Dendritic cell treated with granulocyte-macrophage colony-stimulating factor and Interleukin-4, amounts not matched to agents 40 ng/mL and 50 ng/mL, for 4 days (primary cell): ENCODE data around the gene ERBB4.
"Not testable (repeated sequence)": the region's sequence is repeated elsewhere in the genome, so short reads cannot be mapped to it uniquely, and the experiment has no call there.

Source experiments
- H3K27ac Mint-ChIP-seq: one replicate; pipeline ENCODE4 v1.8.0; 2022; ENCODE audit warnings: mild to moderate bottlenecking, mixed read lengths
- H3K27me3 Mint-ChIP-seq: one replicate; pipeline ENCODE4 v1.8.0; 2022; ENCODE audit warnings: mild to moderate bottlenecking, mixed read lengths
- H3K36me3 Mint-ChIP-seq: one replicate; pipeline ENCODE4 v1.8.0; 2022; ENCODE audit warnings: low read depth, mixed read lengths
- H3K4me1 Mint-ChIP-seq: one replicate; pipeline ENCODE4 v1.8.0; 2022; ENCODE audit warnings: low read depth, mixed read lengths
- H3K4me3 Mint-ChIP-seq: one replicate; pipeline ENCODE4 v1.8.0; 2022; ENCODE audit warnings: mild to moderate bottlenecking, moderate library complexity, mixed read lengths
- H3K9me3 Mint-ChIP-seq: one replicate; pipeline ENCODE4 v1.8.0; 2022; ENCODE audit warnings: mixed read lengths
- intact Hi-C: fragments of 100-400 bp; cut with micrococcal nuclease; formaldehyde crosslinking; loops from one replicate; pipeline ENCODE4 v1.15.0; 2022

ERBB4 gene

DNA sequence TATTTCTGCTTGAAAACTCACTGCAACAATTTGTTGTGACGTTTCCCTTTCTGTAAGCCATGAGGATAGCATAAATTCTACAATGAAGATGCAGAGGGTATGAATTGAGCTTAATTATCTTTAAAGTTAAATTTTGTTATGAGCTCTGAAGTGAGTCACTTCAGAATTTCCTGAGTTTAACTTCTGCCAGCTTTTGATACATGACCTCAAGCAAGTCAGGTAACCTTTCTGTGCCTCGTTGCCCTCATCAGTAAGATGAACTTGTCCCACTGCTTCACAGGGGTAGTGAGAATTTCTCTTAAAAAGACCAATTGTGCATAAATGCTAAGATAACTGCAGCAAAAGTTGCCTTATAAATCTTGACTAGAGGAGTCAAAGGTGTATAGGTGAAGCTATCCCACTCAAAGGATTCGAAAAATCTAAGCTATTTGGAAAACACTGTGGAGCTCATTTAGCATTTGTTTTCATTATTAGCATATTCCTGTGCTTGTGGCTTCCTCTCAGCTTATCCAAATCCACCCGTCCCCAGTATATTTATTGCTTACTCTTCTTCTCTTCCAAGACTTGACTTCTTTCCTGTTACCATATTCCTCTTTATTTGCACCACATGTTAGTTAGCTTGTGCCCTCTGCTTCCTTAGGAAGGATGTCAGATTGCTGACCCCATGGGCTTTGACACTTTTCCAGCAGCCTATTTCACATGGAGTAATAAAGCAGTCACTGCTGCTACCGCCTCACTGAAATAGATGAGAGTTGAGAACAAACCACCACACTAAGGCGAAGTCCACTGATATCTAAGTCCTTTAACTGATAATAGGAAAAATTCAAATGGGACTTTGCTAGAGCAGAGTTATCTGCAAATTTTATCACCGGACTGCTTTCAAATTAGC is 428.6 kb downstream of the ERBB4 start:
- H3K36me3 Mint-ChIP-seq = no peaks in the 10 kb centered on the region
- H3K4me1 Mint-ChIP-seq = no peaks in the 10 kb centered on the region
- H3K9me3 Mint-ChIP-seq = peaks cover 10% of the 10 kb centered on the region
- H3K4me3 Mint-ChIP-seq = no peak overlapping the region
- intact Hi-C loops = no loop called here
- no peak overlapping the region for H3K27ac Mint-ChIP-seq
- no peaks in the 10 kb centered on the region for H3K27me3 Mint-ChIP-seq

DNA sequence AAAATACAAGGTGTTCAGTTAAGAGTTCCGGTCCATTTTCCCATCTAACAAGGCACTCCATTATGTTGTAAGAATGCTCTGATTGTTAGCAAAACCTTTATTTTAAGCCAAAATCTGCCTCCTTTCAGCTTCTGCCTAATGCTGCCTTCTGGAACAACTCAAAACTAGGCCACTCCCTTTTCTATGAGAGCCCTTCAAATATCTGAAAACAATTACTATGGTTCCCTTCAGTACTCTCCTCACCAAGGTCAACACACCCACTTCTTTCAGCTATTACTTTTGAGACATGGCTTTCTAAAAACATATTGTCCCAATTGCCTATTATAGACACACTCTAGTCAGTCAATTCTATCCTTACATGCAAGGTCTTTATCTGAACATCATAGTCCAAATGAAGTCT is 429.4 kb downstream of the ERBB4 start:
- H3K36me3 Mint-ChIP-seq = no peaks in the 10 kb centered on the region
- H3K27ac Mint-ChIP-seq = no peak overlapping the region
- intact Hi-C loops = no loop called here

DNA sequence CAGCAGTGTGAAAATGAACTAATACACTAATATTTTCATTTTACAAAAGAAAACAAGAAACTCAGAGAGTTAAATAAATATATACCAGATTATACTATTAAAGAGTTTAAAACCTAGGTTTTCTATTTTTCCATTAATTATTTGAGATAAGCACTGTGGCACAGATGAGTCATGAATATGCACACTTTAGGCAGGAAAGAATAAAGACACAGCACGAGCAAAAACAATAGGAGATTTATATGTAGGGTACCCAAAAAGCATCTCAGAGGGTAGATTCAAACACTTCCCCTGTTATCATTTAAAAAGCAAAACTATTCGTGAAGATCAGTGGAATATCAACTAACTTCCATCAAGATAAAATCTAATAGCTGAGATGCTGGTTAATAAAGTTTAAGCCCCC is 430.6 kb downstream of the ERBB4 start:
- H3K27ac Mint-ChIP-seq = no peak overlapping the region
- H3K4me1 Mint-ChIP-seq = no peaks in the 10 kb centered on the region
- no peaks in the 10 kb centered on the region for H3K27me3 Mint-ChIP-seq
- H3K4me3 Mint-ChIP-seq = no peak overlapping the region
- intact Hi-C loops = no loop called here
- peaks cover 10% of the 10 kb centered on the region for H3K9me3 Mint-ChIP-seq
- no peaks in the 10 kb centered on the region for H3K36me3 Mint-ChIP-seq

More for the DNA sequence above, 429.4 kb downstream of the ERBB4 start:
- H3K27me3 Mint-ChIP-seq = no peaks in the 10 kb centered on the region
- H3K4me3 Mint-ChIP-seq = no peak overlapping the region
- peaks cover 10% of the 10 kb centered on the region for H3K9me3 Mint-ChIP-seq
- no peaks in the 10 kb centered on the region for H3K4me1 Mint-ChIP-seq

DNA sequence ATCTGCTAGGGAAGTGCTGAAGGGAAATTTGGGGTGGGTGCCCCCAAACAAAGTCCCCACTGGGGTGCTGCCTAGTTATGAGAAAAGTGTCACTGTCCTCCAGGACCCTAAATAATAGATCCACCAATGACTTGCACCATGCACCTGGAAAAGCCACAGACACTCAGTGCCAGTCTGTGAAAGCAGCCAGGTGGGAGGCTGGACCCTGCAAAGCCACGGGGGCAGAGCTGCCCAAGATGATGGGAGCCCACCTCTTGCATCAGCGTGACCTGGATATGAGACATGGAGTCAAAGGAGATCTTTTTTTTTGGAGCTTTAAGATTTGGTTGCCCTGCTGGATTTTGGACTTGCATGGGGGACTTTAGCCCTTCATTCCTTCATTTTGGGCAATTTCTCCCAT is 431.6 kb downstream of the ERBB4 start:
- intact Hi-C loops = no loop called here
- Mint-ChIP-seq H3K27ac (no peak overlapping the region), H3K9me3 (peaks cover 10% of the 10 kb centered on the region), H3K4me1 (no peaks in the 10 kb centered on the region), H3K27me3 (no peaks in the 10 kb centered on the region), H3K4me3 (no peak overlapping the region), H3K36me3 (no peaks in the 10 kb centered on the region)

DNA sequence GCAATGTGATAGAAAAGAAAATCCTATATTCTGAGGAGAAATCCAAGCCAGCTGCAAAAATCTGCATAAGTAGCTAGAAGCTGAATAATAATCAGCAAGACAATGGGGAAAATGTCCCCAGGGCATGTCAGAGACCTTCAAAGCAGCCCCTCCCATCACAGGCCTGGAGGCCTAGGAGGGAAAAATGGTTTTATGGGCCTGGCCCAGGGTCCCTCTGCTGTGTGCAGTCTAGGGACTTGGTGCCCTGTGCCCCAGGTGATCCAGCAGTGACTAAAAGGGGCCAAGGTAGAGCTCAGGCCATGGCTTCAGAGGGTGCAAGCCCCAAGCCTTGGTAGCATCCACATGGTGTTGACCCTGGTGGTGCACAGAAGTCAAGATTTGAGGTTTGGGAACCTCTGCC is 432.1 kb downstream of the ERBB4 start:
- not testable (repeated sequence) for H3K4me1 Mint-ChIP-seq, H3K36me3 Mint-ChIP-seq, H3K27ac Mint-ChIP-seq

DNA sequence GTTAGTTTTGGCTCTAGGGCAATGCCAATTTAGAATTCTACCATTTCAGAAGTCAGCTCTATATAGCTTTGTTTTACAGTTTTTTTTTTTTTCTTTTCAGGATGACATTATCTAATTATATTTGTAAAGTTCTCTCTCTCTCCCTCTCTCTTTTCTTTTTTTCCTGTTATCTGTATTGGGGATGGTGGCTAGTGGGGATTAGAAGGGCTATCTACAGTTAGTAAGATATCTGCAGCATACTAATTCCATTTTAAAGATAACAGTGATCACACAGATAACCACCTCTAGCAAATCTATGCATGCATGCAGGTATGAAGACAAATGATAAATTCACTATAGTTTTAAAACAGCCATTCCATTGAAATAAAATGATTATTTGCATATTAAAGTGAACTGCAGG is 438.9 kb downstream of the ERBB4 start:
- Mint-ChIP-seq H3K36me3 (no peaks in the 10 kb centered on the region), H3K27ac (no peak overlapping the region), H3K4me3 (no peak overlapping the region), H3K4me1 (no peaks in the 10 kb centered on the region), H3K9me3 (no peaks in the 10 kb centered on the region), H3K27me3 (no peaks in the 10 kb centered on the region)
- intact Hi-C loops = no loop called here

More for the DNA sequence above, 432.1 kb downstream of the ERBB4 start:
- H3K4me3 Mint-ChIP-seq, H3K9me3 Mint-ChIP-seq, H3K27me3 Mint-ChIP-seq, intact Hi-C loops: not testable (repeated sequence)

DNA sequence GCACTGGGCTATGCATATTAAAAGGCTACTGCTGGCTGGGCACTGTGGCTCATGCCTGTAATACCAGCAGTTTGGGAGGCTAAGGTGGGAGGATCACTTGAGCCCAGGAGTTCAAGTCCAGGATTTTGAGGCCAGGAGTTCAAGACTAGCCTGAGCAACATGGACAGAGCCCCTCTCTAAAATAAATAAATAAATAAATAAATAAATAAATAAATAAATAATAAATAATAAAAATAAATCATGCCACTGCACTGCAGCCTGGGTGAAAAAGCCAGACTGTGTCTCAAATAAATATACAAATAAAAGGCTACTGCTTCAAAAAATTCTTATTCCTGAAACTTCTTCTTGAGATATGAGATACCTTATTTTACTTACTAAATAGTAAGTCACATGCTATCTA is 439.6 kb downstream of the ERBB4 start:
- no peaks in the 10 kb centered on the region for H3K36me3 Mint-ChIP-seq
- H3K4me3 Mint-ChIP-seq = no peak overlapping the region
- intact Hi-C loops = no loop called here
- H3K27ac Mint-ChIP-seq = no peak overlapping the region
- no peaks in the 10 kb centered on the region for H3K27me3 Mint-ChIP-seq
- no peaks in the 10 kb centered on the region for H3K9me3 Mint-ChIP-seq
- H3K4me1 Mint-ChIP-seq = no peaks in the 10 kb centered on the region

DNA sequence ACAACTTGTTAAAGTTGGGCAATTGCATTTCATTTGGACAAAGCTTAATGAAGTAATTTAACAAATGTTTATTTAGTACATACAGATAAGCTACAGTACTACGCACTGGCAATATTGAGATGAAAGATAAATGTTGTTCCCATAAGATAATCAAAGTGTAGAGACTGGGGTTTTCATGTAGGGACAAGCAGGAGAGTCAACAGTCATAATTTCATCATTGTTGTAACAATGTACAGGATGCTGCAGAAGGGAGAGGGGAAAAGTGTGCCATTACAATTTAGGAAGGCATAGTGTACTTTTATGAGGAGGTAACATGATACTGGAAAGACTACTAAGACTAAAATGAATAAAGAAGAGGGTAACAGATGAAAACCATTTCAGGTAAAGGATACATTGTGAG is 441.6 kb downstream of the ERBB4 start:
- Mint-ChIP-seq H3K27me3 (no peaks in the 10 kb centered on the region), H3K27ac (no peak overlapping the region), H3K36me3 (no peaks in the 10 kb centered on the region), H3K9me3 (no peaks in the 10 kb centered on the region), H3K4me3 (no peak overlapping the region), H3K4me1 (no peaks in the 10 kb centered on the region)
- intact Hi-C loops = no loop called here

DNA sequence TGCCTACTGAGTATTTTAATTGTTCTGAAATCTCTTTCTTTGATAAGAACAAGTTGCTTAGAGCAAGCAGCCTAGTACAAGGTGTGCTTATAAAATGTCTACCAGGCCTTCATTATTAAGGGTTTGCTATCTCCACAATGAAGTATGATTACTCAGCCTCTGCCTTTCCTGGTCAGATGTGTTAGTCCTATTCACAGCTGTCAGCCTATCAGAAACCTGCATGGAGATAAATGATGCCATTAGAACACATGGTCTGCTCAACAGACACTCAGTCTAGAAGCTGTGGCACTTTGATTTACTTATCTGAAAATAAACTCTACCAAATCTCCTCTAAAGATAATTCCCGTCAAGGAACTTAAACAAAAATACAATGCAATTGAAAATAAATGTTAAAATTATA is 448.7 kb downstream of the ERBB4 start:
- Mint-ChIP-seq H3K4me1 (no peaks in the 10 kb centered on the region), H3K4me3 (no peak overlapping the region), H3K9me3 (no peaks in the 10 kb centered on the region), H3K36me3 (no peaks in the 10 kb centered on the region), H3K27ac (no peak overlapping the region), H3K27me3 (no peaks in the 10 kb centered on the region)
- intact Hi-C loops = no loop called here

DNA sequence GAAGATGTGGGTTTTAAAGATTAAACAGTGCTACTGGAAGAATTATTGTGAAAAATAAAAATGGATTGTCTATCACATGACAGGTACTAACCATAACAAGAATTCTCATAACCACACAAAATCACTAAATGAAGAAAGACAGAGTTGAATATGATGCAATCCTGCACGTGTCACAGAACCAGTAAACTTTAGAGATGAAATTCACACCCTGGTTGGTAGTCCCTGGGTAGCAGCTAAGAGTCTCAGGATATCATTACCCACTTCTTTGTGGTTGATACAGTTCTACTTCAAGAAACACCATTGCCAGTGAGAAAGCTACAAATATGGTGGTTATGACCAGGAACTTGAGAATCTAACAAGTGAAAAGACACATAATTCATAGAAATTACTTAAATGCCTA is 450.2 kb downstream of the ERBB4 start:
- Mint-ChIP-seq H3K36me3 (no peaks in the 10 kb centered on the region), H3K27me3 (no peaks in the 10 kb centered on the region), H3K4me1 (no peaks in the 10 kb centered on the region), H3K27ac (no peak overlapping the region), H3K9me3 (no peaks in the 10 kb centered on the region), H3K4me3 (no peak overlapping the region)
- intact Hi-C loops = no loop called here

DNA sequence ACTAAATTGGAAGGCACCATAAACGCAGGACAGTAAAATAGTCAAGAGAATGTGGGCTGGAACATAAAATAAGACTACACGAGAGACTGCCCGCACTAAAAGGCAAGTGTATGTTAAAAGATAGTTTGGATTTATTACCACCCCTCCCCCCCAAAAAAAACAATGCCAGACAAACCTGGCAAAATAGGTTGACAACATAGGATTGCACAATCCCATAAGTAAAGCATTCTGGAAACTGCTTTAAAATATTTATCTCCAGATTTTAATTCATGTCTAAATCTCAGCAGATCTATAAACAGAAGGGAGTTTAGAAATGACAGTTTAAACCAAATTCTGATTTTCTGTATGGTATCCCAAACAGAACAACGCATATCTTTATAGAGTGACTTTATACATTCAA is 455.1 kb downstream of the ERBB4 start:
- no peaks in the 10 kb centered on the region for H3K4me1 Mint-ChIP-seq
- intact Hi-C loops = no loop called here
- no peak overlapping the region for H3K27ac Mint-ChIP-seq
- no peaks in the 10 kb centered on the region for H3K27me3 Mint-ChIP-seq
- H3K36me3 Mint-ChIP-seq = no peaks in the 10 kb centered on the region
- H3K9me3 Mint-ChIP-seq = no peaks in the 10 kb centered on the region
- H3K4me3 Mint-ChIP-seq = no peak overlapping the region

DNA sequence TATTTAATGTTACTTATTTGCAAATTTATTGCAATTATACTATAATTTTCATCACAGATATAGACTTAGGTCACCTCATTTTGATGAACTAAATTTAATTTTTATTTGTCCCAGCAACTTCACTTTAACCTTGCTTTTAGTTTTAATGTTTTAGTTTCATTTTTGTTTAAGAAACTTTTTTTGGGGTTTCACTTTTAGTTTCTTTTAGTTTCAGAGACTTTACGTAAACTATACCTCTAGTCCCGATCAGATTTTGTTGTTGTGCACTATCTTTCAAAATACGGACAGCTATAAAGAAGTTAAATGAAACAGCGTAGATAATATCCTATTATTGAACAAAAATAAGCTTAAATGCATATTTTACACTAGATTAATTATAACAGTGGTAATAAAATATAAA is 460.5 kb downstream of the ERBB4 start:
- Mint-ChIP-seq H3K27me3 (no peaks in the 10 kb centered on the region), H3K4me3 (no peak overlapping the region), H3K27ac (no peak overlapping the region), H3K4me1 (no peaks in the 10 kb centered on the region), H3K36me3 (no peaks in the 10 kb centered on the region), H3K9me3 (no peaks in the 10 kb centered on the region)
- intact Hi-C loops = no loop called here

DNA sequence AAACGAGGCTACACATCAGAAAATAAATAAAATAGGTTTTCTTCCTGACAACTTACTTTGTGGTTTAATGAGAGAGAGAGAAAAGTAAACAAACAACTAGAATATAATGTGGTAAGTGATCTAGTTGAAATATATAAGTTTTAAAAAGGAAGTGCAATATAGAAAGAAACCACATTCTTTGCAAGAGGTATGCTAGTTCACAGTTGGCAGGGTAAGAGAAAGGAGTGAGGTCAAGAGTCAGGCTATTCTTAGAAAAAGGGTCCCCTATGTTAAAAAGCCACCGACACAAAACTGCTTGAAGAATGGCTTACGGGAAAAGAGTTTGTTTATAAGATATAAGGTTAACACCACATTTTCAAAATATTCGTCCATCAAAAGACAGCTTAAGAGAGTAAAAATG is 462.1 kb downstream of the ERBB4 start:
- Mint-ChIP-seq H3K4me1 (no peaks in the 10 kb centered on the region), H3K36me3 (no peaks in the 10 kb centered on the region), H3K27me3 (no peaks in the 10 kb centered on the region), H3K27ac (no peak overlapping the region), H3K4me3 (no peak overlapping the region), H3K9me3 (no peaks in the 10 kb centered on the region)
- intact Hi-C loops = no loop called here

DNA sequence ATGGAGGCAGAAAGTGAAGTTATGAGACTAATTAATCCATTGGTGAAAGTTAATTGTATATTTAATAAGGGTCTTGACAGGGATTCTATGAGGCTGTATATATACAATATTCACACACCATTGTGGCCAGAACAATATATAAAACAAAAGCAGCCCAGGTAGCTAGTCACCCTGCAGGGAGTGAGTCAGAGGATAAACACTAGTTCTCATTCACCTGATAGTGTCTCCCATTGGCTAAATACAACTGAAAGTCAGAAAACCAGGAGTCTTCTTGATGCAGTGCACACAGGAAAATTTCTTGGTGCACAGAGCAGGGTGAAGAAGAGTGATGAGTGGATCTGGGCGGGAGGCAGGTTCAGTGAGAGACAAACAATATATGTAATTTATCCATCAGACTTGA is 465.2 kb downstream of the ERBB4 start:
- H3K4me1 Mint-ChIP-seq = no peaks in the 10 kb centered on the region
- no peaks in the 10 kb centered on the region for H3K27me3 Mint-ChIP-seq
- intact Hi-C loops = no loop called here
- H3K27ac Mint-ChIP-seq = no peak overlapping the region
- H3K36me3 Mint-ChIP-seq = no peaks in the 10 kb centered on the region
- H3K4me3 Mint-ChIP-seq = no peak overlapping the region
- H3K9me3 Mint-ChIP-seq = no peaks in the 10 kb centered on the region

DNA sequence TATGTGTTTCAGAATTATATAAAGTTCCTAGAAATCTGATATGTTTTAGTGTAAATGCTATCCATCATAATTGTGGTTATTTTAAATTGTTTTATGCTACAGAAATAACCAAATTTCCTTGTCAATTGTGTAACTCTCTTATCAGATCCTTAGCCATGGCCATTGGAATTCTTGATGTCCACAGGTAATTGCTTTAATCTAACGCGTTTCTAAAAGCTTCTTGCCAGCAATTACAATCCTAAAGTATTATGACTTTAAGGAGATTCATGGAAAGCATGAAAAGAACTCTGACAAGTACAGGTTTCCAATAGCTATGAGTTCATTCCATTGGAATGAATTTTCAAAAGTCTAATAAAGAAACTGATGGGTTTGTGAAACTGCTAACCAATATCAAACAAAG is 472.1 kb downstream of the ERBB4 start:
- Mint-ChIP-seq H3K36me3 (no peaks in the 10 kb centered on the region), H3K9me3 (no peaks in the 10 kb centered on the region), H3K4me1 (no peaks in the 10 kb centered on the region), H3K4me3 (no peak overlapping the region), H3K27ac (no peak overlapping the region), H3K27me3 (no peaks in the 10 kb centered on the region)
- intact Hi-C loops = no loop called here
